ENCODE measurements around the gene AFP.

DNA sequence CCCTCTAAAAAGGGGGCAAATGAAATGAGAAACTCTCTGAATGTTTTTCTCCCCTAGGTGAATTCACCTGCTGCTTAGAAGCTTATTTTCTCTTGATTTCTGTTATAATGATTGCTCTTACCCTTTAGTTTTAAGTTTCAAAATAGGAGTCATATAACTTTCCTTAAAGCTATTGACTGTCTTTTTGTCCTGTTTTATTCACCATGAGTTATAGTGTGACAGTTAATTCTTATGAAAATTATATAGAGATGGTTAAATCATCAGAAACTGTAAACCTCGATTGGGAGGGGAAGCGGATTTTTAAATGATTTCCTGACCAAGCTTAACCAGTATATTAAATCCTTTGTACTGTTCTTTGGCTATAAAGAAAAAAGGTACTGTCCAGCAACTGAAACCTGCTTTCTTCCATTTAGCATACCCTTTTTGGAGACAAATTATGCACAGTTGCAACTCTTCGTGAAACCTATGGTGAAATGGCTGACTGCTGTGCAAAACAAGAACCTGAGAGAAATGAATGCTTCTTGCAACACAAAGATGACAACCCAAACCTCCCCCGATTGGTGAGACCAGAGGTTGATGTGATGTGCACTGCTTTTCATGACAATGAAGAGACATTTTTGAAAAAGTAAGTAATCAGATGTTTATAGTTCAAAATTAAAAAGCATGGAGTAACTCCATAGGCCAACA, 27.7 kb upstream of the AFP start:
- TF ChIP-seq, protein P1, sequence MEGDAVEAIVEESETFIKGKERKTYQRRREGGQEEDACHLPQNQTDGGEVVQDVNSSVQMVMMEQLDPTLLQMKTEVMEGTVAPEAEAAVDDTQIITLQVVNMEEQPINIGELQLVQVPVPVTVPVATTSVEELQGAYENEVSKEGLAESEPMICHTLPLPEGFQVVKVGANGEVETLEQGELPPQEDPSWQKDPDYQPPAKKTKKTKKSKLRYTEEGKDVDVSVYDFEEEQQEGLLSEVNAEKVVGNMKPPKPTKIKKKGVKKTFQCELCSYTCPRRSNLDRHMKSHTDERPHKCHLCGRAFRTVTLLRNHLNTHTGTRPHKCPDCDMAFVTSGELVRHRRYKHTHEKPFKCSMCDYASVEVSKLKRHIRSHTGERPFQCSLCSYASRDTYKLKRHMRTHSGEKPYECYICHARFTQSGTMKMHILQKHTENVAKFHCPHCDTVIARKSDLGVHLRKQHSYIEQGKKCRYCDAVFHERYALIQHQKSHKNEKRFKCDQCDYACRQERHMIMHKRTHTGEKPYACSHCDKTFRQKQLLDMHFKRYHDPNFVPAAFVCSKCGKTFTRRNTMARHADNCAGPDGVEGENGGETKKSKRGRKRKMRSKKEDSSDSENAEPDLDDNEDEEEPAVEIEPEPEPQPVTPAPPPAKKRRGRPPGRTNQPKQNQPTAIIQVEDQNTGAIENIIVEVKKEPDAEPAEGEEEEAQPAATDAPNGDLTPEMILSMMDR (IDR thresholded peaks at IDR 0.05): no peak
- TF ChIP-seq EZH2 (IDR thresholded peaks at IDR 0.05) (no peak), EZH2phosphoT487 (IDR thresholded peaks at IDR 0.05) (no peak)
